Measurements from ENCODE around the gene TM9SF1. TPM values are rescaled to one million over a fixed set of nuclear protein-coding genes. Genes with fewer than 3 reads are reported as not detected.

Gene TM9SF1
- total RNA-seq, 1 experiment from 2014 or later = 44.7 TPM

DNA sequence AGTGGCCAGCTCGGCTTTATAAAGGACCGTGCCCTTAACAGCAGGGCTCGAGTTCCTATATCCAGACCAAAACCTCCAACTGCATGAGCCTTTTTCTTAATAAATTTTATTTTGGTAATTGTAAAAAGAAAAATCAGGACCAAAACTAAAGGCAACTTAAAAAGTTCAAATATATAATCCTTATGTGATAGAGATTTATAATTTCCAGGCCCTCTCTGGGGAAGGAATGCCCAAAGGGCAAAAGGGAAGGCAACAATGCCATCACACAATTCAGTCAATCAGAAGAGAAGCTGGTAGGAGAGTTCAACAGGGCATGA is 6.2 kb downstream of the TM9SF1 start:
- CTCF ChIA-PET = no interaction called here
- DNase-seq (ENCODE audit: low read depth, low spot score) = no peak
- TF ChIP-seq POLR2AphosphoS5 (IDR thresholded peaks at IDR 0.05; ENCODE audit: low read depth, low read length) (no peak), SIN3A (IDR thresholded peaks at IDR 0.05; ENCODE audit: borderline replicate concordance, insufficient read depth, low read depth, low read length) (no peak), TCF7L2 (IDR thresholded peaks at IDR 0.05; ENCODE audit: low read depth, low read length) (no peak), REST (IDR thresholded peaks at IDR 0.05; ENCODE audit: insufficient read depth in 1 of 2, low read depth in 2 of 2, low read length in 1 of 2) (no peak)
- TF ChIP-seq, protein P1, sequence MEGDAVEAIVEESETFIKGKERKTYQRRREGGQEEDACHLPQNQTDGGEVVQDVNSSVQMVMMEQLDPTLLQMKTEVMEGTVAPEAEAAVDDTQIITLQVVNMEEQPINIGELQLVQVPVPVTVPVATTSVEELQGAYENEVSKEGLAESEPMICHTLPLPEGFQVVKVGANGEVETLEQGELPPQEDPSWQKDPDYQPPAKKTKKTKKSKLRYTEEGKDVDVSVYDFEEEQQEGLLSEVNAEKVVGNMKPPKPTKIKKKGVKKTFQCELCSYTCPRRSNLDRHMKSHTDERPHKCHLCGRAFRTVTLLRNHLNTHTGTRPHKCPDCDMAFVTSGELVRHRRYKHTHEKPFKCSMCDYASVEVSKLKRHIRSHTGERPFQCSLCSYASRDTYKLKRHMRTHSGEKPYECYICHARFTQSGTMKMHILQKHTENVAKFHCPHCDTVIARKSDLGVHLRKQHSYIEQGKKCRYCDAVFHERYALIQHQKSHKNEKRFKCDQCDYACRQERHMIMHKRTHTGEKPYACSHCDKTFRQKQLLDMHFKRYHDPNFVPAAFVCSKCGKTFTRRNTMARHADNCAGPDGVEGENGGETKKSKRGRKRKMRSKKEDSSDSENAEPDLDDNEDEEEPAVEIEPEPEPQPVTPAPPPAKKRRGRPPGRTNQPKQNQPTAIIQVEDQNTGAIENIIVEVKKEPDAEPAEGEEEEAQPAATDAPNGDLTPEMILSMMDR (IDR thresholded peaks at IDR 0.05) = no peak
- BruUV-seq (replicated peaks) = TSS peak; percentile 83
- Histone ChIP-seq H3K4me3 (ENCODE audit: low read depth in 2 of 2, low read length in 2 of 2) (peak overlapping the region; percentile 81 to 82), H3K9me3 (ENCODE audit: control insufficient read depth, insufficient read depth, low read depth, low read length) (no peaks in the 10 kb centered on the region), H3K27me3 (ENCODE audit: control insufficient read depth, insufficient read depth, low read length) (no peaks in the 10 kb centered on the region), H3K4me1 (ENCODE audit: control insufficient read depth, insufficient read depth, low read length) (peaks cover 10% of the 10 kb centered on the region; the same call in 1 of the 2 replicates), H3K27ac (ENCODE audit: low read length) (peak overlapping the region; percentile 83), H3K36me3 (ENCODE audit: control insufficient read depth, insufficient read depth, low read length) (peaks cover 2% of the 10 kb centered on the region; the same call in 1 of the 2 replicates)
- in situ Hi-C loops (cut with HindIII; ENCODE audit: low pct_unique_long_range_greater_than_20kb, low sequenced_read_pairs) (no loop called here), intact Hi-C loops (cut with micrococcal nuclease; ENCODE audit: unreplicated experiment) (no loop called here)
- ATAC-seq = no peak
- POLR2A ChIA-PET = interaction anchor here (1.0 kb wide), 1 partner anchor 53 kb away, joined by 6 read pairs; the partner anchor contains the start of gene TINF2

DNA sequence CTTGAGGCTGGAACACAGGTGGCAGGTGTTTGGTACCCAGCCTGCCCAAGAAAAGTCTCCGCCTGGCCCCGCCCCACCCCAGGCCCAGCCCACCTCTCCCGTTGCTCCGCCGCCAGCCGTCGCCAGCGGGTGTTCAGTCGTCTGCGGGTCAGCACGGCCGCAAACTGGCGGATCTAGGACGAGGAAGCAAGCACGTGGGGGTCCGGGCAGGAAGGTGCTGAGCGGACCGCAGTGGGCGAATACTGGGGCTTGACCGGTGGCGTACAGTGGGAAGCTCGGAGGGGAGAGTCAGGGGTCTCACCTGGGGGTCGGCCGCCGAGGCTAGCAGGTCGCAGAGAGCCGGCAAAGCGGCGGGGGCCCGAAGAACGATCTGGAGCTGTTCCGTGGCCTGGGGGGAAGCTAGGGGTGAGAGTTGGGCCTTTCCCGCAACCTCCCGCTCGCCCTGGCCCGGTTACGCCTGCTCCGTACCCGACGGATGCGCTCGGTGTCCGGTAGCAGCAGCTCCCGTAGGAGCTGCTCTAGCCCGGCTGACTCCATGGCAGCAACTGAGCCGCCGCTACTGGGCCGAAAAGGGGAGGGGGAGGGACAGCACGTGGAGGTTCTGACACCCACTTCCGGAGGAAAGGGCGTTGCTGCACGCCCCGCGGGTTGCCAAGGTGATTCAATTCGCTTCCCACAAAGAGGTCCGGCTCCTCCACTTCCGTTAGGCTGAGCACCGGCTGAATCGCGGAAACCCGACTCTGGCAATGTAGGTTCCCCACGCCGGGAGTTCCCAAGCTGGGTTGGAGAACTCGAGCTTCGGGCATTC is 6.8 kb downstream of the TM9SF1 start, which contains the start of gene IPO4:
Gene IPO4 (minus strand): TSS at position 566 of the 808 bp plus-strand sequence. CDS start 29 bp downstream, at position 537.
- no peaks in the 10 kb centered on the region for H3K9me3 ChIP-seq (ENCODE audit: control insufficient read depth, insufficient read depth, low read depth, low read length)
- no TSS peak for BruUV-seq (replicated peaks)
- 0 out of 2 replicates have a peak, but pooled peaks cover 10% of the 10 kb centered on the region for H3K4me1 ChIP-seq (ENCODE audit: control insufficient read depth, insufficient read depth, low read length)
- peak within 1 kb of the TSS; percentile 81 to 82 for H3K4me3 ChIP-seq (ENCODE audit: low read depth in 2 of 2, low read length in 2 of 2)
- in situ Hi-C loops (cut with HindIII; ENCODE audit: low pct_unique_long_range_greater_than_20kb, low sequenced_read_pairs) (no loop called here), intact Hi-C loops (cut with micrococcal nuclease; ENCODE audit: unreplicated experiment) (no loop called here)
- peak within 1 kb of the TSS; percentile 83 for H3K27ac ChIP-seq (ENCODE audit: low read length)
- H3K36me3 ChIP-seq (ENCODE audit: control insufficient read depth, insufficient read depth, low read length) = 0 out of 2 replicates have a peak, but pooled peaks cover 2% of the 10 kb centered on the region
- no peaks in the 10 kb centered on the region for H3K27me3 ChIP-seq (ENCODE audit: control insufficient read depth, insufficient read depth, low read length)
- DNase-seq (ENCODE audit: low read depth, low spot score) (peak; percentile 69), ATAC-seq (peak; percentile 93)
- ChIA-PET CTCF (no interaction called here), POLR2A (interaction anchor here (1.0 kb wide), 1 partner anchor 54 kb away, joined by 6 read pairs; the partner anchor contains the start of gene TINF2)
- TF ChIP-seq SIN3A (IDR thresholded peaks at IDR 0.05; ENCODE audit: borderline replicate concordance, insufficient read depth, low read depth, low read length) (peak; percentile 94), REST (IDR thresholded peaks at IDR 0.05; ENCODE audit: insufficient read depth in 1 of 2, low read depth in 2 of 2, low read length in 1 of 2) (0 out of 4 replicates have a peak, but pooled peaks of 1 of the 2 experiments have one; percentile 20), POLR2AphosphoS5 (IDR thresholded peaks at IDR 0.05; ENCODE audit: low read depth, low read length) (peak; percentile 90), TCF7L2 (IDR thresholded peaks at IDR 0.05; ENCODE audit: low read depth, low read length) (no peak)
- TF ChIP-seq, protein P1 (IDR thresholded peaks at IDR 0.05) = no peak

Data from Panc1 (cell line).